ENCODE measurements around the gene DENR.
"Not testable (repeated sequence)": the region's sequence is repeated elsewhere in the genome, so short reads cannot be mapped to it uniquely, and the experiment has no call there.

DENR gene

DNA sequence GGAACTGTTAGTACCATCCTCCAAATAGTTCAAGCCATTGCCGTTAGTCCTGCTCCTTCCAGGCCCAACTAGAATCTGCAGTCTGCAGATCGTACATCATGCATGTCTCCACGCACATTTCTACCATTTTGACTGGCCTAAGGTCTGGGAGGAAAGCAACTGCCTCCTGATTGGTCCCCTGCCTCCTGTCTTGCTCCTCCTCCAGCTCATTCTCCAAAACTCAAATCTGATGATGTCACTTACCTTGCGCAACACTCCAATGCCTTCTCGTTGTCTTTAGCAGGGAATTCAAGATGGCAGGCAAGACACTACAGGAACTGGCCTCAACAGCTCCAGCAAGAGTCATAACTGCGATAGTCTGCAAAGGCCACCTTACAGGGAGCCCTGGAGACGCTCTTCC lies 12.3 kb upstream of the DENR start:
- no peak for DNase-seq (ENCODE audit: low read depth in 2 of 2)

DNA sequence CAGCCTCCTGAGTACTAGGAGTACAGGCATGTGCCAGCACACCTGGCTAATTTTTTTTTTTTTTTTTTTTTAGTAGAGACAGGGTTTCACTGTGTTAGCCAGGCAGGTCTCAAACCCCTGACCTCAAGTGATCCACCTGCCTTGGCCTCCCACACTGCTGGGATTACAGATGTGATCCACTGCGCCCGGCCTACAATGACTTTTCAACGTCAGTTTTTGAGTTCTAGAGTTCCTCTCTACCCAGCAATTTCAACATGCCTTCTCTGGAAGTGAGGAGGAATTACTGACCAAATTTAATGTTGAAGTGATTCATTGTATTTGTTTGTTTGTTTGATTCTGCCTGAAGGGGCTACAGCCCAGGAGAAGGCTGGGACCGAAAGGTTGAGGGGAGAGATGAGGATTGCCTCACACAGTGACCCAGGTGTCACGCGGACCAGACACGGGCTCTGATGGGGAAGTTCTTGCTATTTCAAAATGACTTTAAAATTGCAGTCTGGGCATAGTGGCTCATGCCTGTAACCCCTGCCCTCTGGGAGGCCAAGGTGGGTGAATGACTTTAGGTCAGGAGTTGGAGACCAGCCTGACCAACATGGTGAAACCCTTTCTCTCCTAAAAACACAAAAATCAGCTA lies 8.6 kb upstream of the DENR start:
- no peak for DNase-seq (ENCODE audit: low read depth in 2 of 2)

DNA sequence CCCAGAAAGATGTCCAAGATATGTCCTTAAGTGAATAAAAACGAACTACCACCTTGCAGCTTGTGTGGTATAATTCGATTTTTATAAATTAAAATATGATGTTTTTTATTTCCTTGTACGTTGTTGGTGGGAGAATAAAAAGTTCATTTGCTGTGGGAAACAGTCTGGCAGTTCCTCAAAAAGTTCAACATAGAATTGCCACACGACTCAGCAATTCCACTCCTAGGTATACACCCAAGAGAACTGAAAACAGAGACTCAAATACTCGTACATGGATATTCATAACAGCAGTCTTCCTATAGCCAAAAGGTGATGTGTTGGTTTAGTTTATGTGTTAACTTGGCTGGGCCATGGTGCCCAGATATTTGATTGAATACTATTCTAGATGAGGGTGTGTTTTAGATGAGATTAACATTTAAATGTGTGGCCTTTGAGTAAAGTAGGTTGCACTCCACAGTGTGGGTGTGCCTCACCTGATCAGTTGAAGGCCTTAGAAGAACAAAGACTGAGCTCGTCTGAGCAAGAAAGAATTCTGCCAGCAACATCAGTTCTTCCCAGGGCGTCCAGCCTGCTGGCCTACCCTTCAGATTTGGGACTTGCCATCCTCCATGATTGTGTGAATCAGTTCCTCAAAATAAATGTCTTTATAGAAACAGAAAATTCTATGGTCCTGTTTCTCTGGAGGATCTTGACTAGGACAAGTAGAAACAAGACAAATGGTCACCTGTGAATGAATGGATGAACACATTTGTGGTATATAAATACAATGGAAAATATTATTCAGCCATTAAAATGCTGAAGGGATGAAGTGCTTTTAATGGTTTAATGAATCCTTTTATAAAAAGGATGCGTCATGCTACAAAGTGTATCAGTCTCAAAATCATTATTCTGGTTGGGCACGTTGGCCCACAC lies 5.1 kb upstream of the DENR start:
- no peak for DNase-seq (ENCODE audit: low read depth in 2 of 2)

DNA sequence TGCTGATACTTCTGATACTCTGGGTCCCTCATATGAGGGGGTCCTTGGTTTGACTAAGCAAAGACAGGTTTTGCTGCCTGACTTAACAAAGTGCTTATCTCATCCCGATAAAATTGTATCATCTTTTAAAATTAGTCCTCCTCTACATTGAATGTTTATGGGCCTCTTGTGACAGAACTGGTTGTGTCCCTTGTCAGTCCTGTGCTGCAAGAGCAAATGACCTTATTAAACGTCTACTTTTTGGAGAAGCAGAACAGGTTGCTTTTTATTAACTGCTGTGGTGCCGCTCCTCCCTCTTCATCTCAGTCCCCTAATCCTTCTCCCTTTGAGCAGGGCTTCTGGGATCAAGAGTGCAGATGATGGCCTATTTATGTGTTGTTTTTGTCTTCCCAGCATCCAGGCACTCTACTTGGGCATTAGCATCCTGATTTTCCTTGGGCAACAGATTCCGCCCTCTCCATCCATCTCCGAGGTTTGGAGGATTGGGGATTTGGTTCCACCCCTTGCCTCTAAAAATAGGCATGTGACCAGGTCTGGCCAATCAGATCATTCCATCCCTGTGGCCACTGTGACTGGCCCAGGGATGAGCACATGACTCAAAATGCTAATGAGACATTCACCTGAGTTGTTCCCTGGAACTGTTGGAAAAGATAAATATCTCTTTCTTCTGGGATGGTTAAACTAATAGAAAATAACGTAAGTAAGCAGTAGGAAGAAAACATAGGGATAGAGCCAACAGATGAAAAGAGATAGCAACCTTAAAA lies 2.9 kb upstream of the DENR start:
- DNase-seq (ENCODE audit: low read depth in 2 of 2), result no peak

DNA sequence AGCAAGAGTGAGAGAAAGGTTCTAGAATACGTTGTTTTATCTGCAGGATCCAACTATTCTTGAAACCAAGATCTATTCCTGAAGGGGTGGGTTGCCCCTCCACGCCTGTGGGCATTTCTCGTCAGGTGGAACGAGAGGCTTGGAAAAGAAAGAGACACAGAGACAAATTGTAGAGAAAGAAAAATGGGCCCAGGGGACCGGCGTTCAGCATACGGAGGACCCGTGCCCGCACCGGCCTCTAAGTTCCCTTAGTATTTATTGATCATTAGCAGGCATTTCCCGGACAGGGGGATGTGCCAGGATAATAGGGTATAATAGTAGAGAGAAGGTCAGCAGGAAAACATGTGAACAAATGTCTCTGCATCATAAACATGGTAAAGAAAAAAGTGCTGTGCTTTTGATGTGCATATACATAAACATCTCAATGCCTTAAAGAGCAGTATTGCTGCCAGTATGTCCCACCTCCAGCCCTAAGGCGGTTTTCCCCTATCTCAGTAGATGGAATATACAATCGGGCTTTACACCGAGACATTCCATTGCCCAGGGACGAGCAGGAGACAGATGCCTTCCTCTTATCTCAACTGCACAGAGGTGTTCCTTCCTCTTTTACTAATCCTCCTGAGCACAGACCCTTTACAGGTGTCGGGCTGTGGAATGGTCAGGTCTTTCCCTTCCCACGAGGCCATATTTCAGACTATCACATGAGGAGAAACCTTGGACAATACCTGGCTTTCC lies 1.7 kb upstream of the DENR start:
- DNase-seq (ENCODE audit: low read depth in 2 of 2), result not testable (repeated sequence)

DNA sequence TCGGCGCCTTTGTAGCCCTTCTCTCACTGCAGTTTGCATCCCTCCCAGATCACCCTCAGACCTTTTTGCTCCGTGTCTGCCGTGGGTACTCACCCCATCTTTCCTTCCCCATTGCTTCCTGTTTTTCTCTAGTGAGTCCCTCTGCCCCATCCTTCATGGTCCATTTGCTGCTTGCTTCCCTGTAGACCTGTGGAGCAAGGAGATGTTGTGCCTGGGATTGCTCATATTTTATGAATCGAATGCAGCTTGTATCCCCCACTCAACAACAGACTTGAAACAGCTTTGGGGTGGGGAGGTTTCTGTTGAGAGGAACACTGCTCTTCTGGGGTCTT lies 661 bp downstream of the DENR start:
- DNase-seq (ENCODE audit: low read depth in 2 of 2), result no peak

DNA sequence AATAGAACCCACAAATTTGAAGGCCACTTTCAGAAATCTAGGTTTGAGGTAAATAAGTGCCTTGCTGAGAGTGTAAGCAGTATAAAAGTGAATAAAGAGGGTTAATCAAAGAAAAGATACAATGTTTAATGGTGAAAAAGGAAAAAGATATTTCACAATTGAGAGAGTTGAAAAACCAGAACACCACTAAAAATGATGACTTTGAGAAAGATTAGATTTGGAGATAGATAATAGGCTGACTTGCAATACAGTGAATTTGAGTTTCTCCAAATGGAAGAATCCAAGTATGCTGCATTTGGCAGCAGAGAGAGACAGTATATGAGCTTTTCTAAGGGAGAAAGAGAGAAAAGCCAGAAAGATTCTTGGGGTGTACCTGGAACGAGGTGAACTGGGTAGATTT lies 2.2 kb downstream of the DENR start:
- DNase-seq (ENCODE audit: low read depth in 2 of 2), result no peak

DNA sequence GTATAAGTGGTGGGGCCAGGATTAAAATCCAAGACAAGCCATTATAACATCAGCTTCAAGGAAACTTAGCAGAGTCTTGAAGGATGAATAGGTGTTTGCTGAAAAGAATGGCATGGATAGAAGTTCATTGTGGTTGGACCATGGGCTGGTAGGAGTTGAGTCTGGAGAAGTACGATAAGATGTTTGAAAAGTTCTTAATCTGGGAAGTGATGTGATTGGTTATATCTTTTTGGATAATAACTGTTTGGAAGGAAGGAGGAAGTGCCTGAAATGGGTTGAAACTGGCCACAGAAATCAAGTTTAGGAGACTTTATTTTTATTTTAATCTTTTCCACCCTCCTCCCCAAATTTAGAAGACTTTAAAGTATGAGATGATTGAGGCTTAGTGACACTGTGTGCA lies 4.9 kb downstream of the DENR start:
- no peak for DNase-seq (ENCODE audit: low read depth in 2 of 2)

DNA sequence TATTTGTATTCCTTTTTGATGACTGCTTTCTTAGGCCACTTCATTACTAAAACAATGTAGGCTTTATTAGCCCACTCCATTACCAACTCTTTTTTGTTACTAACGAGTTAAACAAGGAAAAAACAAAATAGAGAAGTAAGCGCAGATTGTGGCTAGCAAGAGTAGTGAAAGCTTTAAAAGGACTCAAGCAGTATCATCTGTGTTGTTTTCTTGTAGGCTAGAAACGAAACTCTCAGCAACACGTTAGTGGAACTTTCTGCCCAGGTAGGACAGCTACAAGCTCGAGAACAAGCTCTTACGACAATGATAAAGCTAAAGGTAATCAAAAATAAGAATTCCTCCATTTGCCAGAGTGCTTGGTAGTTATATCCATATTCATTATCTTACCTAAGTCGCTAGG lies 32.9 kb downstream of the DENR start:
- no peak for DNase-seq (ENCODE audit: low read depth in 2 of 2)

DNA sequence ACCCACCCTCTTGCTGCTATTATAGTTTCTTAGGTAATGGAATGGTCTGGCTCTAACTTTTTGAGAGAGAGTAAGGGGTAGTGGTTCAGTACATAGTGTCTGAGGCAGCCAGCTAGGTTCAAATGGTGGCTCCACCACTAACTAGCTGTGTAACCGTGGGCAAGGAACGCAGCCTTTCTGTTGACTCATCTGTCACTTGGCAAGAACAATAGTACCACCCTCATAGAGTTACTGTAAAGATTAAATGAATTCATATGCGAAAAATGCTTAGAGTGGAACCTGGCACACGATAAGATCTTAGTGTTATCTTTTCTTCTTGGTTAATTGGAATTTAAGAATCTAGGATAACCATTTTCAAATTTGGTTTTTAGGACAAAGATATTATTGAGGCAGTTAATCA lies 35.8 kb downstream of the DENR start:
- no peak for DNase-seq (ENCODE audit: low read depth in 2 of 2)

DNA sequence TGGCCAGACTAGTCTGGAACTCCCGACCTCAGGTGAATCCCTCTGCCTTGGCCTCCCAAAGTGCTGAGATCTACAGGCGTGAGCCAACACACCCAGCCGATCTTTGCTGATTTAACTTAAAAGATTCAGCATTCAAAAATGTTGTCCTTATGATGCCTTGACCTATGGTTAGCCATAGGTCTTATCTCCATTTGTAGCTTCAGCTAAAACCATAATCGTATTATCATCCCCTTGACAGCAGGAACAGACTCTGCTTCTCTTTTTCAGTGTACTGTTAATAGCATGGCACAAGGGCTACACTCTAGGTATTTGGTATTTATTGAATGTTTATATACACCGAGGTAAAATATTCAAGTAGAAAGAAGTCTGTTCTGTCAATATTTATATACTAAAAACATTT lies 37.0 kb downstream of the DENR start:
- no peak for DNase-seq (ENCODE audit: low read depth in 2 of 2)

DNA sequence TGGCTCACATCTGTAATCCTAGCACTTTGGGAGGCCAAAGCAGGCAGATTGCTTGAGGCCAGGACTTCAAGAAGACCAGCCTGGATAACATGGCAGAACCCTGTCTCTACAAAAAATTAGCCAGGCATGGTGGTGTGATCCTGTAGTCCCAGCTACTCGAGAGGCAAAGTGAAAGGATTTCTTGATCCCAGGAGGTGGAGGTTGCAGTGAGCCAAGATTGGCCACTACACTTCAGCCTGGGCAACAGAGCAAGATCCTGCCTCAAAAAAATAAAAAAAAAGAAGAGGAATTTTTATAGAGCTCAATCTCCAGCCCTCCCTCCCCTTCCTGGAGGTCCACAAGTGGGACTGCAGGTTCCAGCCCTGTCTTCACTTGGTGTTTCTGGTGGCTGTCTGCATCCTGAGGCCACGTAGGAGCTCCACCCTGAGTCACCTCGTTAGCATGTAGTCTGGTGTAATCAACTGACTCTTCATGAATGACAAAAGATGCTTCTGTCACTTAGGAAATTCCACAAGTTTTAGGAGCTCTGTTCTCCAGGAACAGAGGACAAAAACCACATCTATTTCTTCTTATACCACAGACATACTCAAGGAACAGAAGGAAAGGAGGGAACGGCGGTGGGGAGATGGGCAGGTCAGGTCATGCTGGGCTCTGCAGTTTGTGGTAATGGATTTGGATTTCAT lies 37.9 kb downstream of the DENR start:
- DNase-seq (ENCODE audit: low read depth in 2 of 2), result no peak

DNA sequence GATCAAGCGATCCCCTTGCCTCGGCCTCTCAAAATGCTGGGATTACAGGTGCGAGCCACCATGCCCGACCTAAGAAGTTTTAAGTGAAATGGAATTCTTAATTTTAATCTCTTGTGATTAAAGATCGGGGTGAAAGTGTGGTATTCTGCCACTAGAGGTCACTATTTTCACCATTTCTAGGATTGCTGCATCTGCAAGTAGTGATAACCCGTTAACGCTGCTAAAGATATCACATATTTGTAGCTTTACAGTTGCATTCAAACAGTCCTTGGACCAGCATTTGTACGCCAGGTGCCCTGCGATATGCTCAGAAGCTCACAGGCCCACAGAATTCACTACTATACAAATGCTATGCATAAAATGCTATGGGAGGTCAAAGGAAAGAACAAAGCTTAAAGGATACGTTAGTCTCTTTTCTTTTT lies 41.1 kb downstream of the DENR start:
- DNase-seq (ENCODE audit: low read depth in 2 of 2), result peak in 1 of 2 donors; percentile 2

DNA sequence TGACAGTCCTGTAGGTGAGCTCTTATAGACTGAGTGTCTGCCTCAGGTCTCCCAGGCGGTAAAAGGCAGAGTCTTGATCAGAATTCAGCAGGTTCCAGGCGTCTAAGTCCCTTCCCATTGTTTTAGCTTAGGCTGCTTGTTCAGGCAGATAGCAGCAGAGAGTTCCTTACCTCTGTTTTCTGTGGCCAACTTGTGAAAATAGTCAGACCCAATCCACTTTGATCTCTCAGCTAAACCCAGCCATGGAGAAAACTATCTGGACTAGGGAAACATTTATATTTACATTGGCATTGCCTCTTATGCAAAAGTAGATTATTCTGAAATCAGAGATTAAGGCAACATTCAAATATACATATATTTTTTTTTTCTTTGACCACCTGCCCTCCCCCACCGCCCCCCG lies 43.2 kb downstream of the DENR start:
- DNase-seq (ENCODE audit: low read depth in 2 of 2), result no peak

DNA sequence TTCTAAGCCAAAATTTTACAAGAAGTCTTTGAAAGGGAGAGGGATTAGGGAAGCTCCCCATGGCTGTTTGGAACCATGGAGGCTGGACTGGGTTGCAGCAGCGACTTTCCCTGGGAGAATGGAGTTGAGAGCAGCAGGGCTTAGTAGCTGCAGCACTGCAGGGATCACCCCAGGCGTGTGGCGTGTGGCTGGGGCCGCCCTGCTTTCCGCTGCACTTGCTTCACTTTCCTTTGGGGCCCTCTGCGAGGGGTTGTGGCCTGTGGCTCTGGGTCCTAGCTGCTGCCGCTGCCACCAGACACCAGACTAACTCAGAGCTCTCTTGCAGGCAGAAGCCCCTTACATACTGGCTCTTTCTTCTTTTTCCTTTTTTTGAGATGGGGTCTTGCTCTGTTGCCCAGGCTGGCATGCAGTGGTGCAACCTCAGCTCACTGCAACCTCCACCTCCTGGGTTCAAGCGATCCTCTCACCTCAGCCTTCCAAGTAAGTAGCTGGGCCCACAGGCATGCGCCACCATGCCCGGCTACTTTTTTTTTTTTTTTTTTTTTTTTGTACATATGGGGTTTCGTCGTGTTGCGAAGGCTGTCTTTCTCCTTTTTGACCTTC lies 47.1 kb downstream of the DENR start:
- no peak for DNase-seq (ENCODE audit: low read depth in 2 of 2)

DNA sequence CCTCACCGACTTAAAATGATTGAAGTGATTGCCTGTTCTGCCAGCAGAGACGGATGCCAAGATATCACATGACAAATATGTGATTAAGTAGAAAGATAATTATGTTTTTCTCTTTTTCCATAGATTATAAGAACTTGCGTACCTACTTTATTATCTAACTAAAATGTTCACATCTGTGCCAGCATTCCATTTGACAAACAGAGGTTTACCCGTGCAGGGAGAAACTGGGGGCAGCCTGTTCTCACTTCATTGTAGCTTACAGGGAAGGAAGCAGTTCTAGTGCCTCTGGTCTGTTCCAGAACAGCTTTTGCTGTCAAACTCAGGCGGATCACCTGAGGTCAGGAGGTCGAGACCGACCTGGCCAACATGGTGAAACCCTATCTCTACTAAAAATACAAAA lies 51.3 kb downstream of the DENR start:
- DNase-seq (ENCODE audit: low read depth in 2 of 2), result no peak

DNA sequence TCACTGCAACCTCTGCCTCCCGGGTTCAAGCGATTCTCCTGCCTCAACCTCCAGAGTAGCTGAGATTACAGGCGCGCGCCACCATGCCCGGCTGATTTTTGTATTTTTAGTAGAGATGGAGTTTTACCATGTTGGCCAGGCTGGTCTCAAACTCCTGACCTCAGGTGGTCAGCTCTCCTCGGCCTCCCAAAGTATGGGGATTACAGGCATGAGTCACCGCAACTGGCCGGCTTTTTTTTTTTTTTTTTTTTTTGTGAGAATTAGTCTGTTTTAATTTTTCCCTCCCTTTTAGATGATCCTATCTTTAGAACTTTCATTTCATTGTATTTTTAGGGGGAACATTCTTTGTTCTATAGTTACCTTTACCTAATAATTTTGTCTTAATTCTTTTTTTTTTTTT lies 52.3 kb downstream of the DENR start:
- DNase-seq (ENCODE audit: low read depth in 2 of 2), result not testable (repeated sequence)

DNA sequence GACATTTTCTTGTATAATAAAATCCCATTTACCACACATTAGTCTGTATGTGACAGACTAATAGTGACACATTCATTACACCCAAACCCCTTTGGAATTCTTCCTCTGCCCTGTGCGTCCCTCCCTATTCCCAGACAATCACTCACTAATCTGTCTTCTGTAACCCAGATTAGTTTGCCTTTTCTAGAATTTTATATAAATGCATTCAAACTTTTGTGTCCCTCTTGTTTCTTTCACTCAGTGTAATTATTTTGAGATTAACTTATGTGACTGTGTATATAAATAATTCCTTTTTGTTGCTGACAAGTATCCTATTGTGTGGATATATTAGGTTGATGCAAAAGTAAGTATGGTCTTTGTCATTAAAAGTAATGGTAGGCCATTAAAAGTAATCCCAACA lies 55.0 kb downstream of the DENR start:
- DNase-seq (ENCODE audit: low read depth in 2 of 2), result no peak

DNA sequence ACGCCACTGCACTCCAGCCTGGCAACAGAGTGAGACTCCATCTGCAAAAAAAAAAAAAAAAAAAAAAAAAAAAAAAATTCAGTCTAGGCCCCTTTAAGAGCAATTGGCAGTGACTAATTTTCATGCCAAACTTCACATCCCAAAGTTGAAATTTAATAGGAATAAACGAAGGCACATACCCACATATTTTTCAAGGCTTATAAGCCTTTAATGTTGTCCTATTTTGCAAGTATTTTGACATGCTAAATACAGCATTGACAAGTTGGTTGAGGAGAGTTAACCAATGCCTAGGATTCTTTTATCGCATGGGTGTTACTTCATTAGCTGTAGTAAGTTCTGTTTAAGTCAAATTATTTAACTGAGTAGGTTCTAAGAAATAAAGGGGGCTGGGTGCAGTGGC lies 59.2 kb downstream of the DENR start:
- no peak for DNase-seq (ENCODE audit: low read depth in 2 of 2)

DNA sequence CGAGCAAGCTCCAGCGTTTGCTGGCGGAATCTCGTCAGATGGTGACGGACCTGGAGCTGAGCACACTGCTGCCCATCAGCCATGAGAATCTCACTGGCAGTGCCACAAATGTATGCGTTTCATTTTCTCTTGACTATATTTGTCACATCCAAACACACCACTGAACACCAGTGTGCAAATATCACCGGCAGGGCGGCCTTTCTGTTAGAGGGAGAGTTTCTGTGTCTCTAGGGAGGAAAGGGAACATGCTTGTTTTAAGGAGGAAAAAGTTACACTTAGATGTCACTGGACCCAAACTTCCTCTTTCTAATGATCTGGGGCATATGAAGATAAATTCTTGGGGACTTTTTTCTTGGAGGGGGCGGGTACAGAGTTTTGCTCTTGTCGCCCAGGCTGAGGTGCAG lies 60.7 kb downstream of the DENR start:
- DNase-seq (ENCODE audit: low read depth in 2 of 2), result no peak

DNA sequence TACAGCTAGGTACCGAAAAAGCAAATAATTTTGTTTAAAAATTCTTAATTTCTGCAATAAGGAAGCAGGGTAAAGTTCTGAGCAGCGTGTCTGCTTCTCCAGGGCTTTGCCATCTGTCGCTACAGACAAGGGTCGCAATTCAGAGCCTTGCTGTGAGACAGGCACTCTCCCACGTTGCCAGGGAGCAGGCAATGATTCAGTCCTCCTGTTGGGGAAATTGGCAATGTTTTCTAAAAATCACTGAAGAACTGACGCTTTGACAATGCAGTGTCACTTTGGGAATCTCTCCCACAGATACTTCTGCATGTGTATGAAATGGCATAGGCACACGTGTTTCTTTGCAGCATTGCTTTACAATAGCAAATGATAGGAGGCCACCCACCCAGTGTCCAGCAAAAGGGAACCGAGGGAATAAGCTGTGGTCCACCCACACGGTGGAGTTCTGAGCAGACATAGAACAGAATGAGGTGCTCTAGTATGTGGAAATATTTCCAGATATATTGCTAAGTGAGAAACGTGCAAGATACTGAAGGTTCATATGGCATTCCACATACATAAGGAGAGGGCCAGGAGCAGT lies 66.7 kb downstream of the DENR start:
- DNase-seq (ENCODE audit: low read depth in 2 of 2), result no peak
